Activated effector memory CD4-positive, alpha-beta T cell treated with anti-CD3 and anti-CD28 coated beads, Interleukin-2, amount 50 U/mL, for 16 hours (primary cell): ENCODE results near the gene TTLL12.
"Not testable (repeated sequence)": the region's sequence is repeated elsewhere in the genome, so short reads cannot be mapped to it uniquely, and the experiment has no call there.

ENCODE experiments used
- DNase-seq: peaks from one replicate; pipeline ENCODE4 v3.0.0-alpha.2; 2020

The TTLL12 gene

GRCh38 chr22:43152003-43152356 lies 35.0 kb downstream of the TTLL12 start:
- no peak for DNase-seq

- DNase-seq: peak; percentile 88
These were observed 35.5 kb downstream of the TTLL12 start, which contains the start of gene TSPO for GRCh38 chr22:43151251-43152002. Gene TSPO, plus strand, starts transcription at chr22:43151559. Its CDS starts 7,680 bp downstream, at chr22:43159239.

GRCh38 chr22:43150731-43151206 lies 36.2 kb downstream of the TTLL12 start:
- no peak for DNase-seq

GRCh38 chr22:43148581-43148980 lies 38.4 kb downstream of the TTLL12 start:
- no peak for DNase-seq

DNA sequence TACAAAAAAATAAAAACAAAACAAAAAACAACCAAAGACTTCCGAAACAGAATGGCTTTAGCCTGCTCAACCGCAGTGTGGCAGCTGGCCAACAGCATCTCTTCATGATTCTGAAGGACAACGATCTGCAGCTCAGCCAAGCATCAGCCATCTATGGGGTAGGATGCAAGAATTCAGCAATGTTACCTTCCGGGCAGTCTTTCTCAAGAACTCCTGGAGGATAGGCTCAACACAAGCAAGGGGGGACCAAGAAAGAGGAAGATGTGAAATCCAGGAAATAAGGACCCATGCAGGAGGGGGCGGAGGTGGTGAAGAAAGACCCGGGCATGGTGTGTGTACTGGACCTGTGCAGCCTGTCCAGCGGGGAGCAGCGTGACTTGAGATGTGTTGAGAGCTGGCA lies 39.1 kb downstream of the TTLL12 start:
- DNase-seq: no peak

GRCh38 chr22:43146332-43146731 lies 40.6 kb downstream of the TTLL12 start:
- DNase-seq: not testable (repeated sequence)

- DNase-seq: not testable (repeated sequence)
These were observed 41.6 kb downstream of the TTLL12 start for GRCh38 chr22:43145371-43145770.

DNA sequence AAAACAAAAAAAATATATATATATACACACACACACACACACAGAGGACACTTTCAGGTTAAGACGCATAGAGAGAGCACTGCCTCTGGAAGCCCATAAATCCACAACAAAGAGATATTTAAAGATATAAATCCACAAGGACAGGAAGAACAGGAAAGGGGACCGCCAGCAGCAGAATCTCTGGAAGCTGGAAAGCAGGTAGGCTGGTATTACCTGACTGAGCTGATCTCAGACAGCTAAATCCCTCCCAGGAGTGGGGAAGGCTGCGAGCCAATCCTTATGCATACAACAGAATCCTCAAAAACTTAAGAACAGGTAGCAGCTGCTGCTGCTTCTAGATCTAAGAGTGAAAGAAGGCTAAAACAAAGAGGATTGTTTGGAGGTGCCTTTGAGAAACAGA lies 42.0 kb downstream of the TTLL12 start:
- no peak for DNase-seq

- peak; percentile 93 for DNase-seq
These were observed 43.9 kb downstream of the TTLL12 start, which contains the start of gene MCAT for GRCh38 chr22:43142880-43143562. Gene MCAT, minus strand, starts transcription at chr22:43143398. Its CDS starts 50 bp downstream, at chr22:43143348.

- no peak for DNase-seq
These were observed 50.1 kb downstream of the TTLL12 start for GRCh38 chr22:43136801-43137200.

DNA sequence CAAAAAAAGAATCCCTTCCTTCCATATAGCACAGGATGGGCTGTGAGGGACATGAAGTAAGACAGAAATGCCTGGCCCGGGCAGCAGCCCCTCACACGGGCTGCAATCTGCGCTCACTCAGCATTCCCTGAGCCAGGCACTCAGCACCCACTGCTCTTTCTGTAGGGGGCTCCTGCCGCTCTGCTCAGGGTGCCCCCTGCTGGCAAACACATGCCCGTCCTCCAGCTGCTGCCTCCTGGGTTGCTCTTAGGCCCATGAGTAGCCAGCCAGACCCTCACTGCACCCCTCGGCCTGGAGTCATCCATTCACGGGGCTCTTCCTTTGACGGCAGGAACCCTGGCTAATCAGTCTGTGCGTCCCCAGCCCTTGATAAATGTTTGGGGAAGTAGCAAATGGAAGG lies 50.7 kb downstream of the TTLL12 start:
- peak; percentile 76 for DNase-seq

GRCh38 chr22:43135565-43135964 lies 51.4 kb downstream of the TTLL12 start:
- no peak for DNase-seq

DNA sequence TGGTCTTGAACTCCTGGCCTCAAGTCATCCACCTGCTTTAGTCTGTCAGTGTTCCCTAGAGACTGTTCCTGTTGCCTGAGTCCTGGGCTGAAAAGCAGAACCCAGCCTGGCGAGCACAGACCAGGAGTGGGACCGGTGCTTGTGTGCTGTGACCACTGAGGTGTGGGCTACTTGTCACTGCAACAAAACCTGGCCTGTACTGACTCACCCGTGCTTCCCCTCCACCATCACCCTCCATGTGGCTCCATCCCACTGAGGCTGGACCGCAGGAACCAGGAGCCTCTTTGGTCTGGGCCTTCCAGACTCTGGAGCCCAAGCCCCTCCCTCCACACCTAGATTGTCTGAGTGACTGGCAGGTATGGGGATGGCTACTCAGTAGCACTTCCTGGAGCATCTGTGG lies 52.4 kb downstream of the TTLL12 start:
- DNase-seq: no peak

DNA sequence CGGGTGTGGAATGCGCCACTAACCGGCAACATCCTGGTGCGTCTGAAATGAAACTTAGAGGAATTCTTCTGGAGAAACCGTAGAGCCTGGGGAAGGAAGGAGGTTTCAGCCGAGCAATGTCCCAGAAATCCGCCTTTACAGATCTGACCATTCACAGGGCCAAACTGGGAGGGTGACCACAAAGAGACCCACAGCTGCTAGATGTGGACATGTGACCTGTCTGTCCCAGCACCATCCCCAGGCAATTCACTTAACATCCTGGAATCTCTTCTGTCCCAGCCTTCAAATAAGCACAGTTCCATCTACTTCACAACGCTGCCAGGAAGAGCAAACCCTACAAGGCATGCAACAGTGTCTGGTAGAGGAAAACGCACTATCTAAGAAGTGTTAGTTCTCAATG lies 53.5 kb downstream of the TTLL12 start:
- DNase-seq: no peak

DNA sequence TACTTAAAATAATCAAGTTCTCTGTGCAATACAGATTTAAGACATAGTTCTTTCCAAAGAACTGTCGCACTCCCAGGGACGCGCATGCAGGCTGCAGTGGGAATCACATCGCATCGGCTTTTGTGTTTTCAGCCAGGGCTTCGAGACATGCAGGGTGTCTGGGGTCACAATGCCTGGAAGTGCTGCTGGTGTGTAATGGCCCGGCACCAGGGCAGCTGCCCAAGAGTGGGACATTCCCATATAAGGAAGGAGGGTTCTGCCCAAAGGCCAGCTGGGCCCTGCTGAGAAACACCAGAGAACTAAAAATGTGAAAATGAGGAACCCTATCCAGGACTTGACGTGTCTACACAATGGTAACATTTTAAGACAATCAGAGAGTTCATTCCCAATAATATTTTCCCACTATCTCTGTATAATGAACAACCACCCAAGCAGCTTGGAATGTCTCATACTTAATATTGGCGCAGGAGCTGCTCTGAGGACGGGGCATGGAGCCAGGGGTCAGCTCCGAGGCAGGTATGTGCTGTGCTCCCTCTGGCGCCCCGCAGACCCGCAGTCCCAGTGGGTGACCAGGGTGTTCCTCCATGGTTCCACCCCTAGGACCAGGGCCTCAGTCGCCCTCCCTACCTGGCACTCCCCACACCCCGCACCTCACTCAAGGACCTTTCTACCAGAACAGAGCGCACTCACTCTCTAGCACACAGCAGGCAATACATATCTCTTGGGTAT lies 55.0 kb downstream of the TTLL12 start:
- DNase-seq: no peak

DNA sequence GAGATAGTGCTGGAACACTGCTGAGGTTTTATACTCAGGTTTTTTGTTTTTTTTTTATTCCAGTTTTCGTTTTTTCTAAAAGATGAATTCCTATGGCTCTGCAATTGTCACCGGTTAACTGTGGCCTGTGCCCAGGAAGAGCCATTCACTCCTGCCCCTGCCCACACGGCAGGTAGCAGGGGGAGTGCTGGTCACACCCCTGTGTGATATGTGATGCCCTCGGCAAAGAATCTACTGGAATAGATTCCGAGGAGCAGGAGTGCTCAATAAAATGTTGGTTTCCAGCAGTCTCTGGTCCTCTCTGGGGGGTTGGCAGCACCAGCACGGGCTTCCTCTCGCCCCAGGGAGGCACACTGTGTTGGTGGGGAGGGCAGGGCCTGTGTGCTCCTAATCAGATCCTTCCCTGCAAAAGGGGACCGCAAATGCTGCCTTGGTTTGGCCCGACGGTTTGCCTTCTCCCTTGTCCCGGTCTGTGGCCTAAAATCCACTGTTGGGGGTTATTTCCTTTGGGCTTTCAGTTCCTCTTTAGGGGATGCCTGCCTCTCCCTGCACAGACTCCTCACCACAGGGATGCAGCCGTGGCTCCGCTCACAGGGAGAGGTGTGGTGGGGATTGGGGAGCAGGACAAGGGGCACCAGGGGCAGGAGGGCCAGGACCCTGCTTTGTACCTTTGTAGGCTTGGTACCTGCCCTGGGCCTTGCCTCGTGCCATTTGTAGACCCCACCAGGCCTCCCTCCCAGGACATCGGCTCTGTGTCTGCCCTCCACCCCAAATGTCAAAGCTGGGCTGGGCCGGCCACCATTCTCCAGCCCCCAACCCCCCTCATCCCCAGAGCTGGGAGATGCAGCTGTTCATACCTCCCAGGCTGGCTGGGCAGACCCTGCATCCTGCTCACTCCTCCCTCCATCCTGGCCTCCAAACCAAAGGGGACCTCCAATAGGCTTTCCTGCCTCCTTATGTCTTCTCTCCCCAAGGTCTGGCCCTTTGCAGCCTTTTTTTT lies 57.2 kb downstream of the TTLL12 start:
- no peak for DNase-seq

DNA sequence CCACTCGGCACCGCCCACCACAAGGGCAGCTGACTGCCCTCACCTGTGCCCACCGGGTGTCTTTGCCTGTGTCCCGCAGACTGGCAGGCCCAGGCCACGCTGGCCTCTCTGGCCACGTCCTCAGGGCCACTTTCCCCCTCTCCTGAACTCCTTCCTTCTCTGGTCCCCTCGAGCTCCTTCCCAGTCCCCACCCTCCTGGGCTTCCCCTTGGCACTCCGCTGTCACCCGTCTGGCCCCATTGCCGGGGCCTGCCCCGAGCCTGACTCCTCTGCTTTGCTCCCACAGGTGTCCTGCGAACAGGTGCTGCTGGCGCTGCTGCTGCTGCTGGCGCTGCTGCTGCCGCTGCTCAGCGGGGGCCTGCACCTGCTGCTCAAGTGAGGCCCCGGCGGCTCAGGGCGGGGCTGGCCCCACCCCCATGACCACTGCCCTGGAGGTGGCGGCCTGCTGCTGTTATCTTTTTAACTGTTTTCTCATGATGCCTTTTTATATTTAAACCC lies 58.0 kb downstream of the TTLL12 start:
- no peak for DNase-seq

- no peak for DNase-seq
These were observed 58.8 kb downstream of the TTLL12 start for GRCh38 chr22:43128116-43128515.

- no peak for DNase-seq
These were observed 59.6 kb downstream of the TTLL12 start for GRCh38 chr22:43127166-43127908.

GRCh38 chr22:43126501-43127165 lies 60.3 kb downstream of the TTLL12 start:
- no peak for DNase-seq
